Neuronal stem cell (in vitro differentiated cells): ENCODE results near the gene DOCK11.

Experiments
- DNase-seq: peaks from one replicate; pipeline ENCODE4 v3.0.0-alpha.2; 2013; ENCODE audit warnings: low spot score
- H2AFZ ChIP-seq: one replicate; pipeline ENCODE4 v1.6.1; 2013; ENCODE audit warnings: mild to moderate bottlenecking, low read length, inconsistent platforms
- H2AK5ac ChIP-seq: 2 replicates; pipeline ENCODE4 v1.6.1; 2013; ENCODE audit warnings: low read depth, mild to moderate bottlenecking, inconsistent platforms, low read length, moderate library complexity, mixed read lengths
- H2BK120ac ChIP-seq: 2 replicates; pipeline ENCODE4 v1.6.1; 2013; ENCODE audit warnings: low read depth, mild to moderate bottlenecking, inconsistent platforms, low read length, moderate library complexity, mixed read lengths
- H2BK12ac ChIP-seq: one replicate; pipeline ENCODE4 v1.6.1; 2013; ENCODE audit warnings: low read length, inconsistent platforms
- H2BK15ac ChIP-seq: 2 replicates; pipeline ENCODE4 v1.6.1; 2013; ENCODE audit warnings: mild to moderate bottlenecking, low read length, inconsistent platforms, mixed read lengths
- H2BK5ac ChIP-seq: one replicate; pipeline ENCODE4 v1.6.1; 2013; ENCODE audit warnings: inconsistent platforms, mild to moderate bottlenecking, low read length, moderate library complexity
- H3K14ac ChIP-seq: one replicate; pipeline ENCODE4 v1.6.1; 2013; ENCODE audit warnings: low read length, inconsistent platforms
- H3K18ac ChIP-seq: 2 replicates; pipeline ENCODE4 v1.6.1; 2013; ENCODE audit warnings: low read length, inconsistent platforms
- H3K23ac ChIP-seq: 2 replicates; pipeline ENCODE4 v1.6.1; 2013; ENCODE audit warnings: low read depth, mild to moderate bottlenecking, mixed read lengths, low read length, inconsistent platforms; ENCODE audit not compliant: poor library complexity
- H3K27ac ChIP-seq: replicated peaks from 3 replicates; pipeline ENCODE4 v1.5.1; 2013; ENCODE audit warnings: low read length, inconsistent platforms
- H3K27me3 ChIP-seq, 3 experiments: 2 replicates each; pipeline ENCODE4 v1.6.1; 2013; ENCODE audit warnings: low read length in 3 of 3, mild to moderate bottlenecking in 2 of 3, inconsistent platforms in 1 of 3, low read depth in 1 of 3, mixed read lengths in 1 of 3, moderate library complexity in 1 of 3; ENCODE audit not compliant: control insufficient read depth in 3 of 3, insufficient read depth in 3 of 3
- H3K36me3 ChIP-seq, 2 donors: replicated peaks in 1 of 2; 2 replicates each; pipeline ENCODE4 v1.6.1; 2013; ENCODE audit warnings: low read length in 2 of 2; ENCODE audit not compliant: control insufficient read depth in 2 of 2, insufficient read depth in 2 of 2
- H3K4ac ChIP-seq: 2 replicates; pipeline ENCODE4 v1.6.1; 2013; ENCODE audit warnings: inconsistent platforms, mild to moderate bottlenecking, low read length, moderate library complexity
- H3K4me1 ChIP-seq, 2 donors: 1 replicate in 1 of 2; 2 replicates in 1 of 2; pipeline ENCODE4 v1.6.1; 2013; ENCODE audit warnings: low read length in 2 of 2, low read depth in 1 of 2; ENCODE audit not compliant: control insufficient read depth in 2 of 2, insufficient read depth in 1 of 2
- H3K4me2 ChIP-seq: one replicate; pipeline ENCODE4 v1.6.1; 2013; ENCODE audit warnings: mild to moderate bottlenecking, low read length, inconsistent platforms; ENCODE audit not compliant: insufficient read depth, poor library complexity, severe bottlenecking
- H3K4me3 ChIP-seq, 2 donors: 2 replicates each; pipeline ENCODE4 v1.5.1; 2013; ENCODE audit warnings: low read length in 2 of 2, mild to moderate bottlenecking in 2 of 2, inconsistent platforms in 1 of 2, moderate library complexity in 1 of 2
- H3K79me1 ChIP-seq: one replicate; pipeline ENCODE4 v1.6.1; 2013; ENCODE audit warnings: low read depth, mild to moderate bottlenecking, inconsistent platforms, low read length, moderate library complexity
- H3K9ac ChIP-seq: one replicate; pipeline ENCODE4 v1.6.1; 2013; ENCODE audit warnings: mild to moderate bottlenecking, low read depth, low read length, inconsistent platforms; ENCODE audit not compliant: poor library complexity
- H3K9me3 ChIP-seq, 2 donors: replicated peaks in 1 of 2; 2 replicates each; pipeline versions ENCODE3 to v1.6.1; 2013; ENCODE audit warnings: low read length in 2 of 2, mild to moderate bottlenecking in 2 of 2, inconsistent platforms in 1 of 2, low read depth in 1 of 2, mixed read lengths in 1 of 2, moderate library complexity in 1 of 2; ENCODE audit not compliant: control insufficient read depth in 2 of 2, insufficient read depth in 1 of 2
- H4K8ac ChIP-seq: one replicate; pipeline ENCODE4 v1.6.1; 2013; ENCODE audit warnings: low read depth, mild to moderate bottlenecking, inconsistent platforms, low read length, moderate library complexity
- H4K91ac ChIP-seq: one replicate; pipeline ENCODE4 v1.6.1; 2013; ENCODE audit warnings: low read length, low read depth, mild to moderate bottlenecking, inconsistent platforms; ENCODE audit not compliant: poor library complexity
- WGBS, 2 donors: extraction: QIAGEN DNeasy Blood & Tissue Kit; methylation state at CpG; one replicate each; pipeline ENCODE4 v1.1.7; 2013; ENCODE audit warnings: missing lambda C conversion rate in 2 of 2, mixed read lengths in 1 of 2; ENCODE audit not compliant: insufficient read length in 2 of 2, insufficient replicate concordance in 1 of 2; ENCODE audit errors: extremely low coverage in 2 of 2; 5-methylcytosine and 5-hydroxymethylcytosine counted together

The DOCK11 gene

GRCh38 chrX:118630848-118631247, 135.2 kb downstream of the DOCK11 start:
- no peak overlapping the region for H3K4ac ChIP-seq
- H3K14ac ChIP-seq = no peak overlapping the region
- peaks cover 0 to 26% of the 10 kb centered on the region in 2 donors for H3K36me3 ChIP-seq
- H2AFZ ChIP-seq = no peak overlapping the region
- no peak overlapping the region for H3K9ac ChIP-seq
- H3K79me1 ChIP-seq = no peaks in the 10 kb centered on the region
- H3K18ac ChIP-seq = no peak overlapping the region
- H3K27me3 ChIP-seq = no peaks in the 10 kb centered on the region
- no peak for DNase-seq
- H4K8ac ChIP-seq = no peak overlapping the region
- H3K9me3 ChIP-seq = no peaks in the 10 kb centered on the region
- H3K27ac ChIP-seq = no peak overlapping the region
- H3K4me1 ChIP-seq = no peaks in the 10 kb centered on the region
- H2AK5ac ChIP-seq = no peak overlapping the region
- H3K4me2 ChIP-seq = no peak overlapping the region
- H3K4me3 ChIP-seq = no peak overlapping the region
- H3K23ac ChIP-seq = no peak overlapping the region
- H4K91ac ChIP-seq = no peak overlapping the region
- H2BK5ac ChIP-seq = no peak overlapping the region
- WGBS, 2 donors = no CpG with 5 or more reads among the region's 7 CpGs
- no peak overlapping the region for H2BK15ac ChIP-seq
- H2BK12ac ChIP-seq = no peak overlapping the region
- H2BK120ac ChIP-seq = no peak overlapping the region

- no peak overlapping the region for H3K14ac ChIP-seq
- no peak overlapping the region for H3K18ac ChIP-seq
- no peak overlapping the region for H4K91ac ChIP-seq
- no peak overlapping the region for H2BK120ac ChIP-seq
- no peak for DNase-seq
- no CpG with 5 or more reads among the region's 1 CpG for WGBS, 2 donors
- no peak overlapping the region for H3K4ac ChIP-seq
- H2BK5ac ChIP-seq = no peak overlapping the region
- no peak overlapping the region for H2BK15ac ChIP-seq
- no peak overlapping the region for H3K27ac ChIP-seq
- no peak overlapping the region for H2AFZ ChIP-seq
- no peaks in the 10 kb centered on the region for H3K4me1 ChIP-seq
- no peak overlapping the region for H2BK12ac ChIP-seq
- no peak overlapping the region for H3K9ac ChIP-seq
- peaks cover 0 to 26% of the 10 kb centered on the region in 2 donors for H3K36me3 ChIP-seq
- no peak overlapping the region for H3K23ac ChIP-seq
- H3K4me2 ChIP-seq = no peak overlapping the region
- no peak overlapping the region for H3K4me3 ChIP-seq
- no peak overlapping the region for H2AK5ac ChIP-seq
- no peak overlapping the region for H4K8ac ChIP-seq
- no peaks in the 10 kb centered on the region for H3K79me1 ChIP-seq
- H3K9me3 ChIP-seq = no peaks in the 10 kb centered on the region
- no peaks in the 10 kb centered on the region for H3K27me3 ChIP-seq
These were observed 136.0 kb downstream of the DOCK11 start for GRCh38 chrX:118631586-118631985.

- WGBS, 2 donors = no CpG with 5 or more reads among the region's 4 CpGs
- no peak overlapping the region for H4K8ac ChIP-seq
- no peak for DNase-seq
- no peak overlapping the region for H3K4me3 ChIP-seq
- no peak overlapping the region for H3K18ac ChIP-seq
- H2BK120ac ChIP-seq = no peak overlapping the region
- H3K4me1 ChIP-seq = no peaks in the 10 kb centered on the region
- H2BK15ac ChIP-seq = no peak overlapping the region
- H4K91ac ChIP-seq = no peak overlapping the region
- no peak overlapping the region for H3K23ac ChIP-seq
- H3K14ac ChIP-seq = no peak overlapping the region
- no peaks in the 10 kb centered on the region for H3K27me3 ChIP-seq
- H2BK5ac ChIP-seq = no peak overlapping the region
- H2BK12ac ChIP-seq = no peak overlapping the region
- H3K4ac ChIP-seq = no peak overlapping the region
- H3K27ac ChIP-seq = no peak overlapping the region
- no peaks in the 10 kb centered on the region for H3K9me3 ChIP-seq
- no peak overlapping the region for H3K4me2 ChIP-seq
- no peak overlapping the region for H2AK5ac ChIP-seq
- H2AFZ ChIP-seq = no peak overlapping the region
- peaks cover 0 to 26% of the 10 kb centered on the region in 2 donors for H3K36me3 ChIP-seq
- no peak overlapping the region for H3K9ac ChIP-seq
- H3K79me1 ChIP-seq = no peaks in the 10 kb centered on the region
These were observed 137.2 kb downstream of the DOCK11 start for GRCh38 chrX:118632862-118633261.

GRCh38 chrX:118633530-118633929, 137.9 kb downstream of the DOCK11 start:
- Histone ChIP-seq H2BK120ac (no peak overlapping the region), H2BK12ac (no peak overlapping the region), H3K18ac (no peak overlapping the region), H3K23ac (no peak overlapping the region), H3K27me3 (no peaks in the 10 kb centered on the region), H2AK5ac (no peak overlapping the region), H3K9me3 (no peaks in the 10 kb centered on the region), H3K27ac (no peak overlapping the region), H4K8ac (no peak overlapping the region), H2BK15ac (no peak overlapping the region), H3K4me3 (no peak overlapping the region), H3K9ac (no peak overlapping the region), H2BK5ac (no peak overlapping the region), H3K4me2 (no peak overlapping the region), H3K36me3 (peaks cover 0 to 26% of the 10 kb centered on the region in 2 donors), H3K4me1 (no peaks in the 10 kb centered on the region), H2AFZ (no peak overlapping the region), H3K79me1 (no peaks in the 10 kb centered on the region), H3K14ac (no peak overlapping the region), H3K4ac (no peak overlapping the region), H4K91ac (no peak overlapping the region)
- DNase-seq = no peak
- WGBS, 2 donors = no CpG with 5 or more reads among the region's 6 CpGs
